Pons (tissue), 1 donor: ENCODE data around the gene MRPS27.

Experiments used
- DNase-seq: peaks from one replicate; pipeline ENCODE4 v3.0.0-alpha.2; 2016; ENCODE audit warnings: low spot score

Gene MRPS27

DNA sequence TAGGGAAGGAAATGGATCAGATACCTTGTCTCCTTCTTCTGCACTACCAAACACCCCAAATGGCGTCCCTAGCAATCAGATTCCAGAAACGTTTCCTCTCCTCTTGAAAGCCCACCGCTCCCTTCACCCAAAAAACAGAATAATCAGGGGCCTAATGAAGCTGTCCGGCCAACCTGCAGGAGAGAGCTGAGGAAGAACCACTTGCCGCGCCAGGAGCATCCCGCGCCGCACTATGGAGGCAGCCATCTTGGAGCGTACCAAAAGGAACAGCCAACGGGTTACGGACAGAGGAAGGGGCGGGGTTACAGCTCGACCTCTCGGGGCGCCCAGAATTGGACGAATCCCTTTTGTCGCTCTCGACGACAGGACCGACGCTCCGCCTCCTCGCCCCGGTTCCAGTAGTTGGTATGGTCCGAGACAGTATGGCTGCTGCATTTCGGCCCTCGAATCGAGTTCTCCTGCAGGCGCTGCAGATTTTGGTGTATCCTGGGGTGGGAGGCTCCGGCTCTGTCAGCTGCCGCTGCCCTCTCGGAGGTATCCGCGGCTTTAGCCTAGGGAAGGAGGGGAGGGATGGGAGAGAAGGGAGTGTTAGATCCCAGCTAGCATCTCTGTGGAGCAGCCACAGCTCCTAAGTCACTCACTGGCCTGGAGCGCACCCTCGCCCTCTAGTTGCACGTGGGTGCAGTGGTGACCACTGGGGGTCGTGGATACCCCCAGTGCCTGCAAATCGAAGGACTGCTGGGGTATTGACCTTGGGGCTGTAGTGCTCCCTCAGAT lies at the start of gene MRPS27, which contains the start of gene PTCD2:
MRPS27 (minus strand) TSS at position 265 of the 777 bp plus-strand sequence; CDS start at position 246, 19 bp downstream.
PTCD2 (plus strand) TSS at position 398 of the 777 bp plus-strand sequence; CDS start at position 408, 10 bp downstream.
- DNase-seq, result peak; percentile 97

DNA sequence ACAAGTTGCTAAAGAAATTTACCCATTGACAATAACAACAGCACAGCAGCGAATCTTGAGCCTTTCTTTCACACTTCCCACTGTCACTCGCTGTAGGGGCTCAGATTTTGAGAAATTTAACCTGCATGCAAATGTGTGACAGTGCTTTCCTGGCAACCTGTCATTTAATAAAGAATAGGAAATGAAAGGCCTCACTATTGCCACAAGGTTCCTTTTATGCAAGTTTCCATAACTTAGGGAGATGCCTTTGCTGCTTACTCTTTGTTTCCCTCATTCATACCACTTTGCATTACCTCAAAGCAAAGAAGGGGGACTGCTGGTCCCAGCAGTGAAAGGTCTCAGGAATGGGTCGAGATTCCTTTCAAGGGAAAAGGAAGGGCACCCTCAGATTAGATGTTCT lies 49.7 kb upstream of the MRPS27 start:
- DNase-seq, result no peak

DNA sequence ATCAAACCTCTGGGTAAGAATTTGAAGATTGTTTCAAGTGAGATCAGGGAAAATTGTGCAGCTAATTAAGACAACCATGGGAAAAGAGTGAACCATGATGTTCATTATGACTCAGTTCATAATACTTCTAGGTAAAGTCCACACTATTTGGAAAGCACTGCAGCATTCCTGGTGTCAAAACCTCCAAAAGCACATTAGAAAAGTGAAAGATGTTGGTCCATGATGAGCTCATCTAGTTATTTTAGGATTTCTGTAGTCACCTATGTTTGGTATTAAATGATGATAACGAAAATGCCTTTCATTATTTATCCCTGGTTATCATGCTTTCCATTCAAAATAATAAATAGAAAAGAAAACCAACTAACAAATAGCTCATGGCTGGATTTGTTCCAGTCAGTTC lies 49.3 kb upstream of the MRPS27 start:
- no peak for DNase-seq

DNA sequence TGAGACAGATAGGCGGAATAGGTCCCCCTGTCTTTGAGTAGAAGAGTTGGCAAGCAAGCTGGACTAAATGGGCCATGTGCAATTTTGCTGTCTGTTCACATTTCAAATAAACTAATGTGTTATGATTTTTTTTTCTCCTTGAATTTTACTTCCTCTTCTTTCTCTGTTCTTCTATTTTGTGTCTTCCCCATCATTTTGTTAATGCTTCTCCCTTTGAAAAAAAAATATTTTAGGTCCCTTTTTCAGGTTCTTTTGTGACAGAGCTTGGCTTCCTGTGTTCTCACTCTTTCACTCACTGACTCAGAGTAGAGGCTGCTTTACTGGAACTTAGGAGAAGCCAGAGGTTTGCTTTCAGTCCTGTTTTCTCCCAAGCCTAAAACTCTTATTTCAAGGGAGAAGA lies 48.2 kb upstream of the MRPS27 start:
- DNase-seq, result no peak

DNA sequence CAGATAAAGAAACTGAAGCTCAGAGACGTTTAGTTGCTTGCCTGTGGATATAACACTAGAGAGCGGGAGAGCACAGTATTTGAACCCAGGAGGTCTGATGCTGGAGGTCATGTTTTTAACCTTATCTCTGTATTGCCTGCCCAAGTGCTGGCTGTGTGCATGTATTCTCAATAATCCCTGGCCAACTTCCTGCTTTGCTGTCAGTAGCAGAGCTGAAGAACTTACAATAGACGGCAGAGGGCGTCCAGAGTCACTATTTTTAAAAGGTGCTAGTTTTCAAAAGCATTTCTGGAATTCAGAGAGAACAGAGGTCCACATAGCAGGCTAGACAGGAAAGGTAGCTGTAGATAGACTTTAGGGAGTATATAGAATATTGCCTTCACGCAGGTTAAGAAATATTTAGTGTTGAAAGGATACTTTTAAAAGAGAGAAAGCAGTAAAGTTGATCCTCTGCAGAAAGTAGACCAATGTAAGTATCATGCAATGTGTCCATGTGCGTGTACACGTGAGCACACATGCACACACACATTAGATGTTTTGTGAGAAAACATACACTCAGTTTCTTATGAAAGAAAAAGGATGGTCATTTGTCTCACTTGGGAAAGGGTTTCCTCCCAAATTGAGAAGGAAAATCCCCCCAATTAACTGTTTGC lies 46.4 kb upstream of the MRPS27 start:
- DNase-seq, result peak; percentile 80

DNA sequence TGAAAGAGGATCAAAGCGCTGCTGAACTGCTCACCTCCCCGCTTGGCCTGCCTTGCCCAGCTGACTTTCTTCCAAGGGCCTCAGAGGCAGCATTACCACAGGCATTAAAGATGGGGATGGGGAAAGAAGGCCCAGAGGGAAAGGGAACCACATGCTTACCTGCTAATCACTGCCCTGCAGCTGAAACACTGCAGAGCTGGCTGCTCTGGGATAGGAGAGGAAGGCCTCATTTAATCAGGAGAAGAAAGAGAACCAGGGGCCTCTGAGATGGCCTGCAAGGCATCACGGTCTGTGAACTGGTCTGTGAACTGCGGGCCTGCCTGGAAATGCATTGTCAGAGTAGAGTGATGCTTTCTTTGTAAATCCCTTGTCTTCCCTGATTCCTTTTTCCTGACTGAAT lies 44.9 kb upstream of the MRPS27 start:
- DNase-seq, result no peak

DNA sequence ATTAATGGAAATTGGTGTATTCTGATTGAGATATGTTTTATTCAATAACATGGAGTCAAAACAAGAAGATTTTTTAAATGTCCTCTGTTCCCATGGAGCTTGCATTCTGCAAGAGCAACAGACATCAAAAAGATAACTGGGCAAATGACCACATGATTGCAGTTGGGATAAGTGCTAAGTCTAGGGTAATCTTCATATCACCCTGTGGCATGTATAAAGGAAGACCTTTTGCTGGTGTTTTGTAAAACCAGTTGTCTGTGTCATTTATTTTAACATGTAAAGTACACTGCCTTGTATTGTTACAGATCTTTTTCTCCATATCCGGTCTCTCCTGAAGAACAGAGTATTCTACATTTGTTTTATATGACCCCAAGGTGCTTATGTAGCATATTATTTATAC lies 44.1 kb upstream of the MRPS27 start:
- DNase-seq, result no peak

DNA sequence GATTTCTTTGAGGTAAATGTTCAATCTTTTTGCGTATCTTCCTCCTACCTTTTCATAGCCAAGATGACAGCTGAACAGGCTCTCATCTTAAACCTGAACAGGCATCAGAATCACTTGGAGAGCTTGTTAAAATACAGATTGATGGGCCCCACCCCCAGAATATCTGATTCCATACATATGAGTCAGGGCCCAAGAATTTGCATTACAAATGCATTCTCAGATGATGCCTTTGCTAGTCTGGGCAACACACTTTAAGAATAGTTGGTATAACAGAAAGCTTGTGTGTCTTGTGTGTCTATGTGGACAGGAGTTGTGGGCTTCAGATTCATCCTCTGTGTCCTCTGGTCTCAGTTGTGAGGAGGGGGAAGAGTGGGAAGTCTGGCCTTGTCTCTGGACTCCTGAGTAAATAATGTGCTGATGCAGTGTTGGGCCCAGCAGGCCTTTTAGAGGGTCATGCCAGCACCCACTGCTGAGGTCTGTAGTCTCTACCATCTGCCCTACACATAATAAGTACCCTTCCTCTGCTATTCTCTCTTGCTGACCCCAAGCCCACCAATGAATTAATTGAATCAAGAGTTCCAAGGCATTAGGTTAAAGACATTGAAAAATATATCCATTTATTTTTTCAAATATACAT lies 43.2 kb upstream of the MRPS27 start:
- no peak for DNase-seq

DNA sequence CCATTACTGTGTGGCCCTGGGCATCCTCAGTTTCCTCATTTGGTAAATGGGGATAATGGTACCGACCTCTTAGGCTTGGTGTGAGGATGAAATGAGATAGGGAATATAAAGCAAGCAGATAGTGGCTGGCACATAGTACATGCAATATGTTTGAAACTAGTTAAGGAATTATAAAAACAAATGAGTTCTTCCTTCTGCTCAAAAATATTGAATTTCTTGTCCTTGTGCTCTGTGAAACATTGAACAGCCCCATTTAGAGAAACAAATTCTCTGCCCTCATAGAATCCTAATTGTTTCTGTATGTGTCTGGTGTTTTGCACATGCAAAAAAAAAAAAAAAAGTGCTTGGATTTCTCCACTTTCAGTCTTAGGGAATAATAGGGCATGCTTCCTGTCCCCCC lies 39.8 kb upstream of the MRPS27 start:
- no peak for DNase-seq

DNA sequence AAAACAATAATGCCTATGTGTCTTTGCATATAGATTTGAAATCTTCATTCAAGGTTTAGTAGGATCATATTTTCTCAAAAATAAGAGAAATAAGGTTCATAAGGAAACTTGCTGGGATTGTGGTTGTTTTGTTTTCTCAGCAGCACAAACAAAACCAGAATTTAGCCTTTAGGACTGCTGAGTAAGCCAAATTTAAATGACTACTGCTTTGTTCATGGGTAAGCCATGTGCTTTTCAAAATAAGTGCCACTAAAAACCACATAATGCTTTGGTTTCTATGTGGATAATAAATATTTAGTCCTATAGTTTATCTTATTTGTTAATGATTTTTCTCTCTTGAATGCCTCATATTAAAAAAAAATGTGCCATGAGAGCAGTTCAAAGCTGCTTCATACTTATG lies 38.9 kb upstream of the MRPS27 start:
- no peak for DNase-seq

DNA sequence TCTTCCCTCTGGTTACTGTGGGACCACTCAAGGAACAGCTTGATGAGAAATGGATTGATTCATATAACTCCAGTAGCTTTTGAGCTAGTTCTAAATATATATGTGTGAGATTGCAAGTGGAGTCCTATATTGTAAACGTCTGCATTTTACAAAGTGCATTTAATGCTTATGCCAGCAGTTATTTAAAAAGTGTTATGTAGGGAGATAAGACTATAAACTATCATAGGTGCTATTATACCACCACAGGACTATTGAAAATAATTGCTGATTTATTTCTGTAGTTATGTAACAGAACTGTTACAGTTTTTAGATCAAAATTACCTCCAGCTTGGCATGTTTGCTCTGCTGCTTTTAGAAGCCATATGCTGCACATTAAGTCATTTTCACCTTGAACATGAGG lies 36.3 kb upstream of the MRPS27 start:
- no peak for DNase-seq

DNA sequence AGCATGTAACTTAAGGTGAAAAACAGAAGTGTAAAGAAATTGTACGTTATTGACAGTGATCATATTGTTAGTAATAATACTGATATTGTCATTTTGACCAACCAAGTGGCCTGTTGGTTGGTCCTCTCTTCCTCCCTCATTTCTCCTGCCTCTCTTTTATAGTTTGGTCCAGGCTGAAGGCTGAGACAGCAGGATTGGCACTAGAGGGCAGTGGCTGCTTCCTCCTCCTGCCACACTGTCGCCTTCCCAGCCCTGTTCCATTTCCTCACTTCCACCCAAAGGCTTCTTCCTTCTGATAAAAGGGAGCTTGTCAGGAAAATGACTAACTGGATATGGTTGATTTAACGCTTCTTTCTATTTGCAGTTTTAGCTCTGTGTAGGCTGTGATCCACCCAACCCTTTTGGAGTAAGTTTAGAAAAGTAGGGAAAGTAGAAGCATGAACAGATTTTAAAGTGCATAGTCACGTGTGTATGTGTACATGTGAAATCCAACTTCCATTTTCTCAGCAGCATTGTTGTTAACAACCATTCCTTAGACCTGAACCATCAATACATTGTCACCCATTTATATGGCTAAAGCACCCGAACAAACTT lies 35.8 kb upstream of the MRPS27 start:
- peak; percentile 77 for DNase-seq

DNA sequence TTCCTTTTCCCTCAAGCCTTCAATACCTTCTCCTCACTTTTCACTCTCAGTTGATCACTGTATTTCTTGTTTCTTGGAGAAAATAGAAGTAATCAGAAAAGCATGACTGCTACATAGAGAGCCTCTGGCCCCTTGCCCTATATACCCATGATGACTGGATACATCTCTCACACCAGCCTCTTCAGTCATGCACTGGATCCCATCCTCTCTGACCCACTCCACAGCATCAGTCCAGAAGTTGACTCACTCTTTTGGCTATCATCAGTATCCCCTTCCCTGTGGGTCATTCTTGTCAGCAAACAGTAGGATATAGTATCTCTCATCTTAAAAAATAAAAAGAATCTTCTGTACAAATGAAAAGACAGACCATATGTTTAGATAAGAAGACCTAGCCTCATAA lies 33.0 kb upstream of the MRPS27 start:
- DNase-seq, result no peak

DNA sequence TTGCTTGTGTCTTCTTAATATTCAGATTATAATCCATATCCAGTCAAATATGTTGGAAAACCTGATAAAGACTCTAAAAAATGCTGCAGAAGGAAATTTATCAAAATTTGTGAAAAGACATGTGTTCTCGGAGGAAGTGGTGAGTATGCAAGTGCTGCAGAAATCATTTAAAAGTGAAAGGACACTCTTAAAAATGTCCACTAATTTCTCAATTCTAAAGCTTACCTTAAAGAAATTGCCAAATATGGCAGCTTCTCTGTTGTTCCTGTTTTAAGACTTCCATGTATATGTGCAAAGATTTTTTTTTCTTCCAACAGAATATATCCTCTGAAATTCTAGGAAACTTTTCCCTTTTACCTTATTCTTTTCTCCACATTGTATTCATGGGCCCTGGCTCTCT lies 32.6 kb upstream of the MRPS27 start:
- DNase-seq, result no peak

DNA sequence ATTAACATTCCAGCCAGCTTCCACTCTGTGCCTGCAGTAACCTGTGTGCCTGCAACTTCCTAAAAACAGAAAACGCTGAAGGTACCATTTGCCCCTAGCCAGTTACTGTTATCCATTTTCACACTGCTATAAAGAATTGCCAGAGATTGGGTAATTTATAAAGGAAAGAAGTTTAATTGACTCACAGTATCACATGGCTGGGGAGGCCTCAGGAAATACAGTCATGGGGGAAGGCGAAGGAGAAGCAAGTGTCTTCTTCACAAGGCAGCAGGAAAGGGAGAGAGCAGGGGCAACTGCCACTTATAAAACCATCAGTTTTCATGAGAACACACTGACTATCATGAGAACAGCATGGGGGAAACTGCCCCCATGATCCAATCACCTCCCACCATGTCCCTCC lies 31.3 kb upstream of the MRPS27 start:
- no peak for DNase-seq

DNA sequence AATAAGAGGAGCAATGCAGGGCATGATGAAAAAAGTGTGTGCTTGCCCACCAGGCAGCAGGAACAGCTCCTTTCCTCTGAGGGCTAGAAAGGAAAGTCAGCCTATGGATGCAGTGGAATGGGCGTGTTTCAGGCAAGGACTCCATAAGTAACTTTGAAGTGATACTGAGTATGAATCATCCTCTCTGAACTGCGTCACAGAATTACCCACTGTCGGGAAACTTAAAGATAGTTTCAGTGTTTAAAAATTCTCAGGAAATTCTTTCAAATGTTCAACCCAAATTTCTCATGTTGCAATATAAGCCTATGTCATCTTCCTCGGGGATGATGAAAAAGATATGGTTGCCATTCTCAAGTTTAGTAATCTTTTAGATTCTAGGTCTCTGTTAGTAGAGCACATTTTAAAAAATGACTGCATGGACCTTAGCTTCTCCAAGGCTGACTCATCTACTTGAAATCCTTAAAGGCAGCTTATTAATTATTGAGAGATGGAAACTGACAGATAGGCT lies 27.8 kb upstream of the MRPS27 start:
- DNase-seq, result no peak

DNA sequence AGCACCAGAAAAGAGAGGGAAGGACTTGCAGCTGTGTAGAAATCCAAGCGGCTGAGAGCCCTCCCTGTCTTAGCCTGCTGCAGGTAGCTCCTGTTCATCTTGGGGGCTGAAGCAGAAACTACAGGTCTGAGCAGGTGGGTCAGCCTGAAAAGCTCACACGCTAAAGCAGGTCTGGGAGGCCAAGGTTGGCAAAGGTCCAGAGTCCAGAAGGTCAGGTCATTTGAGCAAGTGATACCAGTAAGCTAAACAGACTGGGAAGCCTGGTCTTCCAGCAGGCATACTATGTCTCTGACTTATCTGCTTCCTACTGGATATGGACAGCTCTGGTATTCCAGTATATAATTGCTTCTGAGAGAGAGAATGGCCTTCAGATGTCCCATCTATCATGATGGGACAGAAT lies 26.4 kb upstream of the MRPS27 start:
- no peak for DNase-seq

DNA sequence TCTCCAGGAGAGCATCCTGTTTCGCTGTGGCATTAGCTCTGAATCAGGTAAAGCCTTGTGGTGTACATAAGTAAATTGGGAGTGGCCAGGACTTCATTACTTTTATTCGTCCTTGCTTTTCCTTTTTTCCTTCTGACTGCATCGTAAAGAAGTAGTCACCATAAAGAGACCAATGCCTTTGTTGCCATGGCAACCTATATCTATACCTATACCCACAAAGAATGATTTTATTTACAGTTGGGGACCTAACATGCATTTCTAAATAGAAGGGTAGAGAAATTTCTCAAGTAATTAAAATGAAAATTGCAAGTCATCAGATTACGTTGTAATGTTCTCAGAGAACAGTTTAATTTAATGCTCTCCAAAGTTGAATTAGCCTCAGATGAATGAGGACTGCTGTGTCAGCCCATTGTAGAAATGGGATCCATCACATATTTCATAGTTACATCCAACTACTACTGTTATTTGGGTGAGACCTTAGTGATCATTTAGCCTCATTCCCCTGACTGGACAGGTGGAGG lies 18.7 kb upstream of the MRPS27 start:
- DNase-seq, result no peak

DNA sequence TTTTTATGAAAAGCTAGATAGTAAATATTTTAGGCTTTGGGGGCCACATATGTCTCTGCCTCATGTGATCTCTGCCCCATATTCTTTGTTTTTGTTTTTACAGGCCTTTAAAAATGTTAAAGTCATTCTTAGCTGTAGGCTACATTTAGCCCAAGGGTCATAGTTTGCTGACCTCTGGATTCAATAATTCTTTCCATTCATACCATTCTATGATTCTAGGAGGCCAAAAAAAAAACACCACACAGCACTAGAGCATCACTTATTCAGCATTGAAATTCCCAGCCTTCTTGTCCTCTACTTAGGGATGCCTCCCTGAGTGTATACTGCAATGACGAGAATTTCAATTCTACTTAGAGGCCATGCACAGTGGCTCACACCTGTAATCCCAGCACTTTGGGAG lies 17.1 kb upstream of the MRPS27 start:
- no peak for DNase-seq

DNA sequence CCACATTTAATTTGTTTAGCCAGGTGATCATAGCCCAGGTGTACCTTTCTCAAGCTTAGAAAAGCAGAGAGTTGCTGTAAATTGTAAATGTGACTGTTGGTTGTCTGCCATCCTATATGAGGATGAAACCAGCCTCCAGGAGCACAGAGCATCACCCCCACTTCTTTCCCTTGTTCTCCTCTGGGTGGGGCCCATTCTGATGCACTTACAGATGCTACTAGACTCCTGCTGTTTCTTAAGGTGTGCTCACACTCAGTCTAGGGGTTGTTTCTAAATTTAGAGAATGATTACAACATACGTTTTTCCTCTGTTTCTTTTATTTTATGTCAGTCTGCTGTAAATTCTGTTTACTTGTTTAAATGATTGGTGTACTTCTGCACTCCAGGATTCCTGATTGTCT lies 10.7 kb upstream of the MRPS27 start:
- no peak for DNase-seq

DNA sequence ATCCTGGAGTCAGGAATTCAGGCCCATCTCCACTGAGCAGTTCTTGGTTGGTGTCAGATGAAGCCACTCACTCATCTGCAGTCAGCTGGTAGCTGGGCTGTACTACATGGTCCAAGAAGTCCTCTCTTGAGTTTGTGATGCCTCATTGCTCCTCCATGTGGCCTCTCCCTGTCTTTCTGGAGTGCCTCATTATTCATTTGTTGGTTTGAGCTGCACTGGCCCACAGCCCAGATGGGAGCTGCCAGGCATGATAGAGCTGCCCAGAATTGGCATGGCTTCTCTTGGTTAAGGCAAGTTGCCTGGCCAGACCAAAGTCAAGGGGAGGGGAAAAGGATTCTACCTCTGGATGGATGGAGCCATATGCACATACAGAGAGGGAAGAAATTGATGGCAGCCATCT lies 8.1 kb upstream of the MRPS27 start:
- peak; percentile 94 for DNase-seq

DNA sequence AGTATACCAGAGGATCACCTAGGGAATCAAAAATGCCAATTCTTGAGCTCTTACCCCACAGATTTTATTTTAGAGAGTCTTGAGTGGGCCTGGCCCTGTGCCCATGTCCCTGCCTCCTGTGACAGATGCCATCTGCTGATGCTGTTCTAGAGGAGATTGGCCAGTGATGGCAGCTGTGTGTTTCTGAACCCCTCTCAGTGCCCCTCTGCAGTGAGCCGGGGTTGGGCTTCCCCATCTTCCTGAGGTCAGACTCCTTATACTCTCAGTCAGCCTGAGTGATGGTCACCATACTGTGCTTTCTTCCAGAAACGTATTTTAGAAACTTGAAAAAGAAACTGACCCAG lies 6.2 kb upstream of the MRPS27 start:
- DNase-seq, result no peak
